Kidney glomerular epithelial cell (primary cell): ENCODE measurements around the gene PRDM16.

ENCODE experiments used
- DNase-seq: peaks from one replicate; lab custom pipeline; 2025; lab: John Stamatoyannopoulos, UW

PRDM16 gene

DNA sequence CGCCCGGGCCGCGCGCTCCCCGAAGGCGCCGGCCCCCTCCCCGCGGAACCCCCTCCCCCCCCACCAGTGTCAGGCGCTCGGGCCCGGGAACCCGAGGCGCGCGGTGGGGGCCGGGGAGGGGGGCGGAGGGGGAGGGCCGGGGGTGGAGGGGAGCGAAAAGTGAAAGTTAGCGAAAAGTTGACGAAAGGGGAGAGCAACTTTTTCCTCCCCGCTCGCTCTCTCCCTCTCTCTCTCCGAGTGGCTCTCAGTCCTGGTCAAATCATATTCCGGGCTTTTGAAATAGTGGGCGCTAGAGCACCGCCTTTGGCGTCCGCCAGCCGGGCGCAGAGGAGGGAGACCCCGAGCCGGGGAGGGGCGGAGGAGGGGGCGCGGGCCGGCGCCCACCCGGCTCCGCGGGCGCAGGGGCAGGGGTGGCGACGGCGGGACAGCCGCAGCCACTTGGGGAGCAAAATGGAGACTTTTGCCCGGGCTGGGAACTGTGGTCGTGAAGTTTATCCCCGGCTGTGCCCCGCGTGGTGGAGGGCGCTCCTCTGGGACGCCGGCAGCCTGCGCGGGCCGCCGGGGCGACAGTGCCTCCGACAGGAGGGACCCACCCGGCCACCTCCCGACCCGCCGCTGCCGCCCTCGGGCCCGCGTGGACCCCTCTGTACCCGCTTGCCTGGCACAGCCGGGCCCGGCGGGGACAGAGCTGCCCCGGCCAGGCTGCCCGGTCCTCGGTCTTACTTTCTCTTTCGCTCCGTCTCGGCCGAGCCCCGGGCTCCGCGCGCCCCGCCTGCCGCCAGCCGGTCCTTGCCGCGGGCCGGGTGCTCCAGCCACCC lies 697 bp downstream of the PRDM16 start:
- no peak for DNase-seq

DNA sequence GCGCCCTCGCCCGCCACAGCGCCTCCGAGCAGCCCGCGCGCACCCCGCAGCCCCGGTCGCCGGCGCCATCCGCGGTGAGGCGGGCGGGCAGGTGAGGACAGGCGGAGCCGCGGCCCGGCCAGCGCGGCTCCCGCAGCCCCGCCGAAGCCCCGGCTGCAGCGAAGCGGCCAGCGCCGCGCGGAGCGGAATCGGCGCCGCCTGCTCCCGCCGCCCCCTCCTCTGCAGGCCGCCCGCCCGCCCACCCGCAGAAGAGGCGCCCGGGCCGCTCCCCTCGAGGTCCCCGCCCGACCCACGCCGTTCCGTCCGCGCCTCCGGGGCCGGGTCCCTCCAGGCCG lies 1.3 kb downstream of the PRDM16 start:
- DNase-seq: no peak

DNA sequence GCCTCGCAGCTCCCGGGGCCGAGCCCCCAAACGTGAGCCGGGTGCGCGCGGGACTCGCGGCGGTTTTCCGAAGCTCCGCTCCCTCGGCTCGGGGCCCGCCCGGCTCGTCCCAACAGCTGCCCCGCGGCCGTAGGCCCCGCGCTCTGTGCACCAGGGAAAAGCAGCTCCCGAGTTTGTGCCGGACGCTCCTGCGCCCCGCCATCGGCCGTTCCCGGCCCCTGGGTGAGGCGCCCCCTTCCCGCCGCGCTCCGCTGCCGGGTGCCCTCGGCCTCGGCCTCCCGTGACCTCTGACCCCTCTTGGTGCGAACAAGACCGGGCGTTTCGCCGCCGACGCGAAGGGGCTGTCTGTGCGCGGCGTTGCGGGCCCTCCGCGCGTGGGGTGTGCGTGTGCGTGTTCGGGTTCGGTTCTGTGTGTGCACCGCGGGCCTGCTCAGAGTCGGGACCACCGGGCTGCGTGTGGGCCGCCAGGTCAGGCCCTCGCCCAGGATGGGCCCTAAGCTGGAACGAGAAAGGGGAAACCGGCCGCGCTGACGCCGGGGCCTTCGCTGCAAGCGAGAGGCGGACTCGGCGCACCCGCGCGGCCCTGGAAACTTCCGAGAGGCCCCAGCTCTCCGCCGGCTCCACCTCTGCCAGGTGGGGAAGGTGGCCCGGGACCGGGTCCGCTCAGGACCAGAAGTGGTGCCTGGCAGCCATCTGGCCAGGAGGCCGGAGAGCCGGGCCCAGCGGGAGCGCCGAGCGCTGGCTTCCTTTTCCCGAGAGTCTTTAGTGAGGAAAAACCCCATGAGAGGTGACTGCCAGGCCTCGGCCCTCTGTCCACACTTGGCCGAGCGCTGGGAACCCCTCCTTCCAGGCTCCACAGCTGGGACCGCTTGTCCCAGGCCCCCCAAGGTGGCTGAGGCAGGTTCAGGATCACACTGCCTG lies 1.9 kb downstream of the PRDM16 start:
- DNase-seq: no peak

DNA sequence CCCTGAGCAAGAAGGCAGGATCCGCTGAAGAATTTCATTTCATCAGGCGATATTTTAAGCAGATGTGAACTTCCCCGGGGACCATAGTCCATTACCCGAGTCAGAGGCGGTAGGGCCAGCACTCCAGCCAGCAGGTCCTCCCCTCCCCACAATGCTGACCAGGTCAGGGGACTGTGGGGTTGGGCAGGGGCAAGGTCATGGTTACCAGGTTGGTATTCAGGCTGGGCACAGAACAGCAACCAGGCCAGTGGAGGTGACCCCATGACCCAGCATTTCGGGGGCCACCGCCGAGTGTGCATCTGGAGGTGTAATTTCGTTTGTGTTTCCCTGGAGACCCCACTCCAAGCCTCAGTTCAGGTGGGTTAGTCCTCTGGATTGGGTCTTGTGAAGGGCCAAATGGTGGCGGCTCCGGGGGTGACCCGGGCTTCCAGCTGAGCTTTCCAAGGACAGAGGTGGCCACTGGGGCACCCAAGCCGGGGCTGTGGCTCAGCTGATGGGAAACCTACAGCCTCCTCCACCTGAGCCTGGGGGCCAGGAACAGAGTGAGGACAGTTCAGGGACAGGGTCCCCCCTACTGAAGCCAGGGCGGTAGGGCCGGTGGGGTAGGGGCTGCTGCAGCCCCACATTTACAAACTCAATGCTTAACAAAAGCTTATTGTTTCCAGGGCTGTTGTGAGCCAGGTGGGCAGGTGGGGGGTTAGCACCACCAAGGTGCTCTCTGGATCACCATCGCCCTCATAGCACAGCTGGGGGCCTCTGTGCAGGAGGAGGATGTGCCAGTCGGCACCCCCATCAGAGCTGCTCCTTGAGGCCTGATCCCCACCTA lies 2.8 kb downstream of the PRDM16 start:
- DNase-seq: no peak

DNA sequence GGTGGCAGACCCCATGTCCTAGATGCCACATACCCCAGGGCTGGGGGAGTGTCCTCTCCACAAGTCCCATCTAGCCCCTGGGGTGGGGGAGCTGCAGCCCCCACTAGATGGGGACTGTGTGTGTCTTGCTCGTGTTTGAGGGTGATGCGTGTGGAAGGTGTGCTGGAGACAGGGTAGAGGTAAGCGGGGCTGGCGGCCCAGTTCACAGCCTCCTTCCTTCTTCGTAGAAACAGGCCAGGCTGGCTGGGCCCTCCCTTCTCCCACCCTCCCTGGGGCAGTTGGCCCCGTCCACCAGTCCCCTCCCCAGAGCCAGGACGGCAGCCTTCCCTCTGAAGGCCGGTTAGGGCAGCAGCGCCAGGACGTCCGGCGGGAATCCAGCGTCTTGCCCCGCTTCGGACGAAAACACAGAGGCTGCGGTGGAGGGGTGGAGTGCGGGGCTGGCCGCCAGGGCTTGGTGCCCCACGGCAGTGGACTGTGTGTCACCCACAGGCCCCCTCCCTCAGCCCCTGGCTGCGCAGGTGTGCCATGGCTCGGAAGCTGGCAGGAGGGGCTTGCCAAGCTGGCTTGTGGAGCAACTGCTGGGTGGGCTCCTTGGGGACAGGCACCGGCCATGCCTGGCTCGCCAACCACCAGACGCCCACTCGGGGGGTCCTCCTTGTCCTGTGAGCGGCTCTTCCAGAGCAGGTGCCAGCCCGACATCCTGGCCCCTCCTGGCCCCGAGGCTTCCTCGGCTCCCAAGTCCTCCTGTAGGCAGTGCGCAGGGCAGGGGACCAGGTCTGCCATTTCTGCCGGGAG lies 3.6 kb downstream of the PRDM16 start:
- no peak for DNase-seq

DNA sequence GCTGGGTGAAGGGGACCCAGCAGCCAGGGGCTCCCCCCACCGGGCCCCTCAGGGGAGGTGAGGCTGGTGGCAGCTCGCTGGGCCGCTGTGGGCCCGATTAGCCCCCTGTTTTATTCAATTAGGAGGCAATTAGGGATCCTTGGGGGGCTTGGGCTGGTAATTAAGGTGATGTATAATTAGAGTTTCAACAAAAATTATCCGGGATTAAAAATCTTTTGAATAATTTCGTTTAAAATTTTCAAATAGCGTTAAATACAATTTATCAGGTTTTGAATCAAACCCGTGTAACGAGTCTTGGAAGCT lies 4.1 kb downstream of the PRDM16 start:
- no peak for DNase-seq

DNA sequence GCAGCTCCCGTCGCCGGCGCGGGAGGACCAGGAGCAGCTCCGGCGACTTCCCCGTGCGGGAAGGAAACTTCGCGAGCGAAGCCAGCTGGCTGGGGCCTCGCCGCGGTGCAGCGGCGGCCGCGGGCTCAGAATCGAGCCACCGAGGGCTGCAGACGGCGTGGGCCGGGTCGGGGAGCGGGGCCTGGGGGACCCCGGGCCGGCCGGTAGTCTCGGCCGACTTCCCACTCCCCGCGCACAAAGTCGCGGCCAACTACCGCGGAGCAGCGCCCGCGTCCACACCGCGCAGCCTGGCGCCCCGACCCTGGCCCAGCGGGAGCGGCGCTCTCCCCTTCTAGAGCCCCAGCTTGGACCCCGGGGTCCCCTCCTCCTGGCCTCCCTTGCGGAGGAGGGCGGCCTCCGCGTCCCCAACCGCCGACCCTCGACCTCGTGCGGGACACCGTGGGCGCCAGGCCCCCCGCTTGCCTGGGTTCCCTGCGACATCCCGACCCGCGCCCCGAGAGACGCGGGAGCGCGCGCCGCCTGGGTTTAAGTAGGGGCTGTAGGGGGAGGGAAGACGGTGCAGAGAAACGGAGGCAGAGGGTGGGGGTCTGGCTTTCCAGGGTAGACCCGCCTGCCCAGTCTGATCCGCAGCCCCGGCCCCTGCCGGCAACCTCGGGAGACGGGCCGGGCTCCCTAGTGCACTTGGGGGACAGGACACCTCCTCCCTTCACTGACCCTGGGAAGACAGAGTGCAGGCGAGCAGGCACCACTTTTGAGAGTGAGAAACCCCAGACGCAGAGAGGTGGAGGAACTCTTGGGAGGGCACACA lies 4.7 kb downstream of the PRDM16 start:
- DNase-seq: no peak

DNA sequence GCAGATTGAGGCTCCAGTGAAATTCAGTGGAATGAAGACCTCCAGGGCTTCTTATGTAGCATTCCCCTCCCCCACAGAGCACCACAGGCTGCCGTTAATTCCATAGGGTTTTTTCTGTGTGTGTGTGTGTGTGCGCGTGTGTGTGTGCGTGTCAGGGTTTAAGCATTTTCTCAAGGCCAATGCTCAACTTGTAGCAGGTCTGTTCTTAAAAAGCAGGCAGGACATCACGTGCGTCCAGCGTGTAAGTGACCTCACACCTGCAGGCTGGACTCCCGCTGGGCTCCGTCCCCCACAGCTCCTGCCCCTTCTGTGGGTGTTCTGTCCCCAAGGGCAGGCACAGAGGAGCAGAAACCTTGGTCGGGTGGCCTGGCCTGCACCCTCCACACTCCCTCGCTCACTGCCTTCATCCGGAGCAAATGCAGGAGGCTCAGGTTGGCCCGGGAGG lies 5.3 kb downstream of the PRDM16 start:
- DNase-seq: no peak

DNA sequence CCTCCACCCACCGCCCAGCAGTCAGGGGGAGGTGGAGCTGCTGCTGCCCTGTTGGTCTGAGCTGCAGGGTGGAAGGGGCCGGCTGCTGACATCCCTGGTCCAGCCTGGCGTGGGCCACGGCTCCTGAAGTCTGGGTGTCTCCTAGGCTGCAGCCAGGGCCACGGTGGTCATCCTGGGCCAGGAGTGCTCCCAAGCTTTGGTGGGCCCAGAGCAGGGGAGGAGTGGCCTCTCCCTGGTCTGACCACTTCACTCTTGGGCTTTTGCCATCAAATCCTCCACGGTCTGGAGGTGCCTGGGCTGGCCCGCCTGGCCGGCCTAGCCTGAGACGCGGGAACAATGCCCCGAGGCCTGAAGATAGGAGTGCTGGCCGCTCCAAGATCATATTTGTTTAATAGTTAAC lies 5.8 kb downstream of the PRDM16 start:
- no peak for DNase-seq

DNA sequence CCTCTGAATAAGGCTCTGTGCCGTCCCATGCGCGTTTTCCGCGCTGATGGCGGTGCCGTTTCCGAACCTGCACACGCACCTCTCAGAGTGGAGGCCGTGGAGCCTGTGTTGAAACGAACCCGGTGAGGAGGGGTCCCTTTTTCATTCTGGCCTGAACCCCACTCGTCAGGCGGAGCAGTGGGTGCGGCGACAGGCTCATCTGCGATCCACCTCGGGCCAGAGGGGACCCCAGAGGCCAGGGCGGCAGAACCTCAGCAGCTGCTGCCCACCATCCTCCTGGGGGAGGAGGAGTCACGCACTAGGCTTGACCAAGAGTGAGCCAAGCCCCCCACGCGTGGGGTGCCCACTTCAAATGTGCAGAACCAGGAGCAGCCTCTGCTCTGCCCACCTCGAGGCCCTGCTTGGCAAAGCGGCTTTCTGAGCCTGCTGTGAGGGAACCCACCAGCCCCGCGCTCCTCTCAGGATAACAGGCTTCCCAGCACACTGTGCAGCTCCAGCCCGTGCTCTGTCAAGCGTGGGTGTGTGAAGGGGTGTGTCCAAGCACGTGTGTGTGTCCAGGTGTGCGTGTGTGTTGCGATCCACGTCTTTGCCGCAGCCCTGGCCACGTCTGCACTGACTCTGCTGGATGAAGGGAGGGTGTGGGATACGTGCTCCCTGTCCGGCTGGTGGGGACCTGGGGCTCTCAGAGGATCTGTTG lies 6.8 kb downstream of the PRDM16 start:
- no peak for DNase-seq

DNA sequence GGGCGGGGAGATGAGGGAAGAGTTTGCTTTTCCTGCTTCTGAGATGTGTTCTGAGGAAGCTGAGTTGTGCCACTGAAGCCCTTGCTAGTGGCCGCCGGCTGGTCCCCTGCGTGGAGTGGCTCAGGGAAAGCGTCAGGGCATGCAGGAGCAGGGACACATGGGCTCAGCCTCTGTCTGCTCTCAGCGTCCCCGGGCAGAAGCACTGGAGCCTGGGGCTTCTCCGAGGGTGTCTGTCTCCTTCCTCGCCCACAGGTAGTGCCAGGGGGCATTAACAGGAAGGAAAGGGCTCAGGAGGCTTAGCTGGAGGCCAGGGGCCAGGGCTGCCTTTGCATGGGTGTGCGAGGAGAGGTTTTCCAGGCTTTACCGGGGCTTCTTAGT lies 7.3 kb downstream of the PRDM16 start:
- no peak for DNase-seq

DNA sequence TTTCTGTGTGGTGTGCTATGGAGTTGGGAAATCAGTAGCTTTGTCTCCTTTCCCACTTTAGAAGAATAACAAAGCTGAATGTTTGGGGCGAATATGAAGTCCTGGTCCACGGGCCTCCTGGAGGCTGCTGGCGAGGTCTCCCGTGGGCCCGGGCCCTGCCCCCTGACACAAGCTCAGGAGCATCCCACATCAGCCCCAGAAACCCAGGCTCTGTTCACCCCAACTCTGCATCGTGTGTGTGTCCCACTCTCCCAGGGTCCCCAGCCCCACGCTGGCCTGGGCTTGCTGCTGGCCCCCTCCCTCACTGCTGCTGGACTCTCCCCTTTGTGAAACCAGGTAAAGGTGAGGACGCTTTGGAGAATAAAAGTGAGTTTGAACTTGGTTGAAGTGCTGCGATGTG lies 8.1 kb downstream of the PRDM16 start:
- no peak for DNase-seq

DNA sequence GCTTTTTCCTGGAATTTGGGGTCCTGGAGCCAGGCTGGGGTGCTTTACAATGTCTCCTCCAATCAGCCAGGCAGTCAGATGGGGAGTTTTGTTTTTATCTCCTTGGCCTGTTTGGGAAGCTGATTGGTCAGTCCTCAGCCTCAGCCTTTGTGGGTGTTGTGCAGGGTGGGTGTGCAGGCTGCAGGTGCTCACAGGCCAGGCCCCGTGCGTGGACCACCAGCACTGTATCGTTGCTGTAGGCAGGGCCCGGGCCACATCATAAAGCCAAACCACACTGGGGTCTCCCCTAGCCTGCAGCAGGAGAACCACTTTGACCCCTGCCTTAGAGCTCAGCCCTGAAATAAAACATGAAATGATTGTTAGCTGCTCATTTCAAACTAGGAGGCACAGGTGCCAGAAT lies 8.6 kb downstream of the PRDM16 start:
- no peak for DNase-seq

DNA sequence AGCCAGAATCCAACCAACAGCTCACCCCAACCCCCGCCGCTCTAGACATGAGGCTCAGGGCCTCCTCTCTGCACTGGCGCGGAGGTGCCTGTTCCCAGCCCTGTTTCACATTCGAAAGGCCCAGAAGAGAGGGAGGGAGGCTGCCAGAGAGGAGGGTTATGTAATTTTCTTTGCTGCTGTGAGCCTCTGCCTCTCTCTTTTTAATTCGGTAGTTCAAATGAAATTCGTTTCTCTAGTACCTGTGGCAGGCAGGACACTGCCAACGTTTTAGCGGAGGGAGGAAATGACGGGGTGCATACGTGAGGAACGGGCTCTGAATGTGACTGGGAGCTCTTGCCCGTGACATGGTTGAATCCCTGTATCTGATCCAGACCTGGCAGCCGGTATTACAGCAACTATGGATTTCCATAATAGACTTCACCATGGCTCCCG lies 9.4 kb downstream of the PRDM16 start:
- no peak for DNase-seq

DNA sequence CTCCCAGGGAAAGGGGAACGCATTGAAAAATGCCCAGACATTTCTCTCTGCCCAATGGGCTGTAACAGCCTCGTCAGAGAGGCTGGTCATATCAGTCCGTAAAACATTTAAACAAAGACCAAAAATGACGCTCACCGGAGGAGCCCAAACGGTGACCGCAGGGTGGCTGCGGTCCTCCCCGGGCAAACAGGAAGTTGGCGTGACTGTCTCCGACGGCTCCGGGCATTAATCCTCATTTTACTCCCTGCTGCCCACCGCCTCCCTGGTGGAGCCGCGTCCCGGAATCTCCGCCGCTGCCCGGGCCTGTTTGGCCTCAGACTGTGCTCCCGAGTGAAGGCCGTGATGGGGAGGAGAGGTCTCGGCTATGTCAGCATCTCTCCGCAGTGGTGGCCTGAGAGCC lies 9.9 kb downstream of the PRDM16 start:
- no peak for DNase-seq

DNA sequence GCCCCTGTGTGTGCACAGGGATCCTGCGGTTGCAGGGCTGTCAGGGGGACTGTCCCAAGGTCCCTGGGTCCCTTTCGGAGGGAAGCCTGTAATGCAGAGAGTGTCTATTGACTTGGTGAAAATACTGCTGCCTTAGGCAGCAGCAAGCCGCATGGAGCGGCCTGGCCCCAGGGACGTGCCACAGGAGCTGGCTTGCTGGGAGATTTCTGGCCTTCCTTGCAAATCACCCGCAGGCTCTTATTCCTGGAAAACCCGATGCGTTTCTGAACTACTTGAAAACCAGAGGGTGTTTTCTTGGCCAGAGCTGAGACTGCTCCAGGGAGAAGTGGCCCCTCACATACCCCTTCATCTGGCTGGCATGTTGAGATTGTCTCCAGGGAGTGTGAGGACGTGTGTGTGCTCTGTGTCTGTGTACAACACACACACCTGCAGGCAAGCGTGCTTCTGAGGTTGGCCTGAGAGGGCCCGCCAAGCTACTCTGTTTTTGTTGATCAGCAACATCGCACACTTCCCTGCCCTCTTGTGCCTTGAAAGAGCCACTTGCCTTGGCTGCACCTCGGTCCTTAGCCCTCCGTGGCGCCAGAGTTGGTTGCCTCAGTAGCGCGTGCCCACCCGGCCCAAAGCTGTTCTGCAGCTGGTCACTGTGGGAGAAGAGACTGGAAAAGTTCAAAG lies 10.5 kb downstream of the PRDM16 start:
- DNase-seq: no peak

DNA sequence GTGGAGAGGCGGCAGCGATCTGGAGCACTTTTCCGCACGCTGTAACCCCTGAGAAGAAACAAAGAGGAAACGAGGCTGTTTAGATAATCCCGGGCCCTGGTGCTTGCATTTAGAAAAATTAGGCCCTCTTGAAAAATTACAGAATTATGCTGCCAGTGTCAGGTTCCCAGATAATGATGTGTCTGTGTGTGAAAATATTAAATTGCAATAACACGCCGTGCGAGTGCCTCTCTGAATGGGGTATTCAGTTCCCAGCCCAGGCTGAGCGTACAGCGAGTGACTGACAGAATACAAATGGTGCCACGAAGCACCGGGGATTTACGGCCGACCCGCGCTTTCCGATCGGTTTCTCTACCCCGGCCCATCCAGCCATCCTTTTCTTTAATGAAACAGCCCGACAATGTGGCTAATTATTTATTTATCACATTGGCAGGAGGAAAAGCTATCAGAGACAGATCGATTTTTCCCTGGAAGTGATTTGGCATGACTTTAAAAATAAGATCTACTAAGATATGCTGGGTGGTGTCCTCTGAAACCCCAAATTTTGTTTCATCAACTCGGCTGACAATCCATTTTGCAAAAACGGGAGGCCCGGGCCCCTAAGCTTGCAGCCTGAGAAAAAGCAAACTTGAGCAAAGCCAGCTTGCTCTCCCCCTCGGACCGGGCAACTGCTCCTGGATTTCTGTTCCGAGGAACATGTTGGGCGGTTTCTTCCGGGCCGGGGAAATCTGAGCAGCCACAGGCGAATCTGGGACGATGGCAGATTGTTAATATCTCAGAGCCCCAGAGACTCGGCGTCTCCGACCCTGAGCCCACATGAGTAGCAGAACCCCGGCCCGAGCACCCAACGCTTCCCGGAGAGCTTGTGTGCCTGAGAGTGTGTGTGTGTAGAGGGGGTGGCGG lies 11.3 kb downstream of the PRDM16 start:
- DNase-seq: no peak

DNA sequence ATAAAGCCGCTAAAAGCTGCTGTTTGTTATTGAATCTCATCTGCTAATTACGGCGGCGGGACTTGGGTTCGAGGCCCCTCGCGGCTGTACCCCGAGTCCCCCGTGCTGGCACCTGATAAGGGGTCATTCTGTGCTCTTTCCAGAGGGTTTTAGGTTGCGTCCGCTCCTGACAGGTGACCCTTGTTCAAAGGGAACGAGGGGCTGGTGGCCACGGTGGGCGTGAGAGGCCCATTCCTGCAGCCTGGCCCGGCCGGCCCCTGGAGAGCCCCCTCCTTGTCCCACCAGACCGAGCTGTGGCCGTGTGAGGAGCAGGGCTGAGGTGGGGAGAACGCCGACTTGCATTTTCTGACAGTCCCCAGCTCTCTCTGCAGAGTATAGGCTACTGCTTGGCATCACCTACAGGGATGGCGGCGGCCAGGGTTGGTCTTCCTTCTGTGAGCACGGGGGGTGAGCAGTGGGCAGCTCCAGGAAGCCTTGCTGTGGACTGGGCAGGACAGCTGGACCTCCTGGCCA lies 12.2 kb downstream of the PRDM16 start:
- DNase-seq: no peak
